GM21528 (cell line): ENCODE data around the gene PARD3B.
"Not testable (repeated sequence)": the region's sequence is repeated elsewhere in the genome, so short reads cannot be mapped to it uniquely, and the experiment has no call there.

ENCODE experiments used
- ATAC-seq: cut with Tn5 transposase; IDR thresholded peaks from one replicate; pipeline ENCODE4 v1.9.1; 2021; ENCODE audit warnings: mild to moderate bottlenecking, moderate library complexity; ENCODE audit not compliant: unreplicated experiment, low FRiP score

Gene PARD3B

GRCh38 chr2:205462681-205463345 is 917.5 kb downstream of the PARD3B start:
- no peak for ATAC-seq

GRCh38 chr2:205463466-205464025 is 918.3 kb downstream of the PARD3B start:
- no peak for ATAC-seq

- no peak for ATAC-seq
These were observed 919.4 kb downstream of the PARD3B start for GRCh38 chr2:205464681-205465080.

GRCh38 chr2:205465791-205466190 is 920.5 kb downstream of the PARD3B start:
- ATAC-seq = no peak

GRCh38 chr2:205471776-205472175 is 926.5 kb downstream of the PARD3B start:
- no peak for ATAC-seq

GRCh38 chr2:205473791-205474190 is 928.5 kb downstream of the PARD3B start:
- ATAC-seq = no peak

- no peak for ATAC-seq
These were observed 929.6 kb downstream of the PARD3B start for GRCh38 chr2:205474741-205475415.

GRCh38 chr2:205475416-205475768 is 930.1 kb downstream of the PARD3B start:
- no peak for ATAC-seq

- ATAC-seq = no peak
These were observed 931.9 kb downstream of the PARD3B start for GRCh38 chr2:205477016-205477705.

GRCh38 chr2:205481861-205482260 is 936.6 kb downstream of the PARD3B start:
- no peak for ATAC-seq

GRCh38 chr2:205482399-205483081 is 937.3 kb downstream of the PARD3B start:
- ATAC-seq = no peak

GRCh38 chr2:205483095-205483494 is 937.8 kb downstream of the PARD3B start:
- ATAC-seq = no peak

- no peak for ATAC-seq
These were observed 938.9 kb downstream of the PARD3B start for GRCh38 chr2:205484215-205484614.

GRCh38 chr2:205484764-205485163 is 939.5 kb downstream of the PARD3B start:
- ATAC-seq = no peak

- ATAC-seq = not testable (repeated sequence)
These were observed 948.3 kb downstream of the PARD3B start for GRCh38 chr2:205493528-205493927.

GRCh38 chr2:205494537-205495235 is 949.4 kb downstream of the PARD3B start:
- ATAC-seq = no peak

GRCh38 chr2:205495819-205496218 is 950.5 kb downstream of the PARD3B start:
- ATAC-seq = no peak

- ATAC-seq = no peak
These were observed 951.1 kb downstream of the PARD3B start for GRCh38 chr2:205496370-205496769.

- no peak for ATAC-seq
These were observed 951.5 kb downstream of the PARD3B start for GRCh38 chr2:205496772-205497171.

- no peak for ATAC-seq
These were observed 953.7 kb downstream of the PARD3B start for GRCh38 chr2:205499006-205499405.
